ENCODE measurements around the gene ONECUT1.

GRCh38 chr15:52803108-52803466, 13.0 kb upstream of the ONECUT1 start:
- TF ChIP-seq, protein P1, sequence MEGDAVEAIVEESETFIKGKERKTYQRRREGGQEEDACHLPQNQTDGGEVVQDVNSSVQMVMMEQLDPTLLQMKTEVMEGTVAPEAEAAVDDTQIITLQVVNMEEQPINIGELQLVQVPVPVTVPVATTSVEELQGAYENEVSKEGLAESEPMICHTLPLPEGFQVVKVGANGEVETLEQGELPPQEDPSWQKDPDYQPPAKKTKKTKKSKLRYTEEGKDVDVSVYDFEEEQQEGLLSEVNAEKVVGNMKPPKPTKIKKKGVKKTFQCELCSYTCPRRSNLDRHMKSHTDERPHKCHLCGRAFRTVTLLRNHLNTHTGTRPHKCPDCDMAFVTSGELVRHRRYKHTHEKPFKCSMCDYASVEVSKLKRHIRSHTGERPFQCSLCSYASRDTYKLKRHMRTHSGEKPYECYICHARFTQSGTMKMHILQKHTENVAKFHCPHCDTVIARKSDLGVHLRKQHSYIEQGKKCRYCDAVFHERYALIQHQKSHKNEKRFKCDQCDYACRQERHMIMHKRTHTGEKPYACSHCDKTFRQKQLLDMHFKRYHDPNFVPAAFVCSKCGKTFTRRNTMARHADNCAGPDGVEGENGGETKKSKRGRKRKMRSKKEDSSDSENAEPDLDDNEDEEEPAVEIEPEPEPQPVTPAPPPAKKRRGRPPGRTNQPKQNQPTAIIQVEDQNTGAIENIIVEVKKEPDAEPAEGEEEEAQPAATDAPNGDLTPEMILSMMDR (IDR thresholded peaks at IDR 0.05) = no peak
- no peak for TF ChIP-seq POLR2A (IDR thresholded peaks at IDR 0.05)

Data from esophagus squamous epithelium (tissue), 4 donors.